Memory B cell (primary cell): Measurements from ENCODE around the gene EFR3B.
"Not testable (repeated sequence)": the region's sequence is repeated elsewhere in the genome, so short reads cannot be mapped to it uniquely, and the experiment has no call there.

ENCODE experiments used
- ATAC-seq: fragments of 150-1000 bp; cut with Tn5 transposase; 2 replicates; pipeline ENCODE4 v1.10.0; 2021; ENCODE audit warnings: low read depth, mild to moderate bottlenecking, moderate library complexity
- DNase-seq, 2 donors: peaks; one replicate each; pipeline ENCODE4 v3.0.0; 2022; ENCODE audit warnings: low spot score in 2 of 2
- H3K27ac Mint-ChIP-seq: one replicate; pipeline ENCODE4 v1.8.0; 2022; ENCODE audit warnings: mild to moderate bottlenecking, moderate library complexity, mixed read lengths
- H3K27me3 Mint-ChIP-seq: one replicate; pipeline ENCODE4 v1.8.0; 2022; ENCODE audit warnings: mixed read lengths
- H3K36me3 Mint-ChIP-seq: one replicate; pipeline ENCODE4 v1.8.0; 2022; ENCODE audit warnings: mild to moderate bottlenecking, mixed read lengths
- H3K4me1 Mint-ChIP-seq: one replicate; pipeline ENCODE4 v1.8.0; 2022; ENCODE audit warnings: mixed read lengths
- H3K4me3 Mint-ChIP-seq: one replicate; pipeline ENCODE4 v1.8.0; 2022; ENCODE audit warnings: mild to moderate bottlenecking, moderate library complexity, mixed read lengths
- H3K9me3 Mint-ChIP-seq: one replicate; pipeline ENCODE4 v1.8.0; 2022; ENCODE audit warnings: mixed read lengths

EFR3B gene

GRCh38 chr2:25041928-25042320, at the start of gene EFR3B:
Gene EFR3B, plus strand, starts transcription at chr2:25042076. Its CDS starts 237 bp downstream, at chr2:25042313.
- no peaks in the 10 kb centered on the region for H3K9me3 Mint-ChIP-seq
- H3K4me1 Mint-ChIP-seq, result peaks cover 21% of the 10 kb centered on the region
- ATAC-seq (peak; percentile 92), DNase-seq (peak; percentile 78 to 82)
- H3K4me3 Mint-ChIP-seq, result peak within 1 kb of the TSS; percentile 86
- no peaks in the 10 kb centered on the region for H3K36me3 Mint-ChIP-seq
- H3K27ac Mint-ChIP-seq, result no peak within 1 kb of the TSS
- H3K27me3 Mint-ChIP-seq, result peaks cover 17% of the 10 kb centered on the region

- Mint-ChIP-seq H3K27me3 (peaks cover 13% of the 10 kb centered on the region), H3K4me1 (peaks cover 5% of the 10 kb centered on the region)
These were observed 48.3 kb upstream of the EFR3B start for GRCh38 chr2:24993406-24994145.

GRCh38 chr2:24994146-24994724, 47.6 kb upstream of the EFR3B start:
- Mint-ChIP-seq H3K27me3 (peaks cover 13% of the 10 kb centered on the region), H3K4me1 (peaks cover 5% of the 10 kb centered on the region), H3K27ac (no peak overlapping the region)

More at GRCh38 chr2:24993406-24994145, 48.3 kb upstream of the EFR3B start:
- H3K36me3 Mint-ChIP-seq, result peaks cover 2% of the 10 kb centered on the region
- H3K4me3 Mint-ChIP-seq, result no peak overlapping the region
- ATAC-seq, result no peak
- DNase-seq, result no peak
- no peak overlapping the region for H3K27ac Mint-ChIP-seq
- peaks cover 2% of the 10 kb centered on the region for H3K9me3 Mint-ChIP-seq

GRCh38 chr2:24999097-24999496, 42.8 kb upstream of the EFR3B start:
- H3K4me1 Mint-ChIP-seq, H3K9me3 Mint-ChIP-seq, H3K27ac Mint-ChIP-seq, H3K4me3 Mint-ChIP-seq, H3K36me3 Mint-ChIP-seq, ATAC-seq, DNase-seq: not testable (repeated sequence)
- H3K27me3 Mint-ChIP-seq, result peaks cover 12% of the 10 kb centered on the region

More at GRCh38 chr2:24994146-24994724, 47.6 kb upstream of the EFR3B start:
- Mint-ChIP-seq H3K4me3 (no peak overlapping the region), H3K9me3 (peaks cover 2% of the 10 kb centered on the region), H3K36me3 (peaks cover 2% of the 10 kb centered on the region)
- ATAC-seq (no peak), DNase-seq (no peak)

GRCh38 chr2:25000036-25000435, 41.8 kb upstream of the EFR3B start:
- no peaks in the 10 kb centered on the region for H3K4me1 Mint-ChIP-seq
- DNase-seq (no peak), ATAC-seq (no peak)
- no peak overlapping the region for H3K4me3 Mint-ChIP-seq
- peaks cover 12% of the 10 kb centered on the region for H3K27me3 Mint-ChIP-seq
- no peaks in the 10 kb centered on the region for H3K9me3 Mint-ChIP-seq
- H3K36me3 Mint-ChIP-seq, result peaks cover 3% of the 10 kb centered on the region
- H3K27ac Mint-ChIP-seq, result no peak overlapping the region

- H3K9me3 Mint-ChIP-seq, result no peaks in the 10 kb centered on the region
- DNase-seq (no peak), ATAC-seq (no peak)
- no peak overlapping the region for H3K4me3 Mint-ChIP-seq
- no peak overlapping the region for H3K27ac Mint-ChIP-seq
- peaks cover 3% of the 10 kb centered on the region for H3K36me3 Mint-ChIP-seq
- peaks cover 15% of the 10 kb centered on the region for H3K27me3 Mint-ChIP-seq
- H3K4me1 Mint-ChIP-seq, result no peaks in the 10 kb centered on the region
These were observed 41.2 kb upstream of the EFR3B start for GRCh38 chr2:25000503-25001324.

GRCh38 chr2:25001325-25001637, 40.6 kb upstream of the EFR3B start:
- ATAC-seq, result no peak
- H3K27ac Mint-ChIP-seq, result no peak overlapping the region
- DNase-seq, result no peak
- no peaks in the 10 kb centered on the region for H3K4me1 Mint-ChIP-seq
- H3K36me3 Mint-ChIP-seq, result peaks cover 3% of the 10 kb centered on the region
- peaks cover 16% of the 10 kb centered on the region for H3K27me3 Mint-ChIP-seq
- no peak overlapping the region for H3K4me3 Mint-ChIP-seq
- H3K9me3 Mint-ChIP-seq, result no peaks in the 10 kb centered on the region

- H3K4me1 Mint-ChIP-seq, result no peaks in the 10 kb centered on the region
- H3K4me3 Mint-ChIP-seq, result no peak overlapping the region
- DNase-seq (no peak), ATAC-seq (no peak)
- H3K27me3 Mint-ChIP-seq, result peaks cover 14% of the 10 kb centered on the region
- no peak overlapping the region for H3K27ac Mint-ChIP-seq
- no peaks in the 10 kb centered on the region for H3K9me3 Mint-ChIP-seq
- H3K36me3 Mint-ChIP-seq, result peaks cover 3% of the 10 kb centered on the region
These were observed 39.8 kb upstream of the EFR3B start for GRCh38 chr2:25002066-25002465.

GRCh38 chr2:25009954-25010353, 31.9 kb upstream of the EFR3B start:
- Mint-ChIP-seq H3K9me3 (no peaks in the 10 kb centered on the region), H3K4me1 (peaks cover 5% of the 10 kb centered on the region), H3K27me3 (peaks cover 10% of the 10 kb centered on the region), H3K36me3 (no peaks in the 10 kb centered on the region), H3K27ac (peak overlapping the region; percentile 26), H3K4me3 (no peak overlapping the region)
- ATAC-seq (no peak), DNase-seq (no peak)

GRCh38 chr2:25011342-25011741, 30.5 kb upstream of the EFR3B start:
- not testable (repeated sequence) for DNase-seq, H3K4me1 Mint-ChIP-seq, ATAC-seq, H3K27me3 Mint-ChIP-seq, H3K4me3 Mint-ChIP-seq, H3K9me3 Mint-ChIP-seq, H3K36me3 Mint-ChIP-seq, H3K27ac Mint-ChIP-seq

- peaks cover 11% of the 10 kb centered on the region for H3K4me1 Mint-ChIP-seq
- no peaks in the 10 kb centered on the region for H3K9me3 Mint-ChIP-seq
- DNase-seq (no peak), ATAC-seq (no peak)
- H3K27ac Mint-ChIP-seq, result no peak overlapping the region
- peaks cover 6% of the 10 kb centered on the region for H3K27me3 Mint-ChIP-seq
- no peak overlapping the region for H3K4me3 Mint-ChIP-seq
- H3K36me3 Mint-ChIP-seq, result no peaks in the 10 kb centered on the region
These were observed 27.2 kb upstream of the EFR3B start for GRCh38 chr2:25014631-25015030.

GRCh38 chr2:25018681-25019080, 23.2 kb upstream of the EFR3B start:
- ATAC-seq, result no peak
- DNase-seq, result no peak
- peaks cover 6% of the 10 kb centered on the region for H3K4me1 Mint-ChIP-seq
- H3K27me3 Mint-ChIP-seq, result peaks cover 9% of the 10 kb centered on the region
- no peaks in the 10 kb centered on the region for H3K9me3 Mint-ChIP-seq
- no peak overlapping the region for H3K4me3 Mint-ChIP-seq
- H3K27ac Mint-ChIP-seq, result no peak overlapping the region
- H3K36me3 Mint-ChIP-seq, result no peaks in the 10 kb centered on the region

- H3K27ac Mint-ChIP-seq, result no peak overlapping the region
- ATAC-seq, result no peak
- no peaks in the 10 kb centered on the region for H3K9me3 Mint-ChIP-seq
- no peaks in the 10 kb centered on the region for H3K36me3 Mint-ChIP-seq
- no peak for DNase-seq
- peaks cover 16% of the 10 kb centered on the region for H3K27me3 Mint-ChIP-seq
- H3K4me3 Mint-ChIP-seq, result no peak overlapping the region
- H3K4me1 Mint-ChIP-seq, result peaks cover 6% of the 10 kb centered on the region
These were observed 20.0 kb upstream of the EFR3B start for GRCh38 chr2:25021791-25022362.

- Mint-ChIP-seq H3K27me3 (peaks cover 18% of the 10 kb centered on the region), H3K9me3 (no peaks in the 10 kb centered on the region), H3K27ac (no peak overlapping the region), H3K4me3 (no peak overlapping the region), H3K4me1 (peaks cover 2% of the 10 kb centered on the region), H3K36me3 (no peaks in the 10 kb centered on the region)
- ATAC-seq, result no peak
- no peak for DNase-seq
These were observed 18.5 kb upstream of the EFR3B start for GRCh38 chr2:25023333-25023732.
